Fibroblast of villous mesenchyme (primary cell): ENCODE results near the gene PUSL1. TPM values are rescaled to one million over a fixed set of nuclear protein-coding genes. Genes with fewer than 3 reads are reported as not detected.

Experiments used
- DNase-seq: peaks from one replicate; pipeline ENCODE4 v3.0.0-alpha.2; 2010; ENCODE audit warnings: low read depth
- H3K4me3 ChIP-seq: 2 replicates; pipeline ENCODE4 v1.5.1; 2011; ENCODE audit warnings: low read depth, mild to moderate bottlenecking, low read length
- small RNA-seq: library from RNA; depleted of rRNA; stranded (forward); fragments of <200 nt; gene quantifications from one replicate; pipeline ENCODE3, GENCODE V24; 2012
- total RNA-seq: library from RNA; depleted of rRNA; stranded (reverse); fragments of >200 nt; gene quantifications from 2 replicates; pipeline ENCODE4 v1.2.3, GENCODE V29; 2012
- TF ChIP-seq, protein P1 (sequence below): IDR thresholded peaks from 2 replicates; pipeline ENCODE4 v1.5.1; 2012; ENCODE audit warnings: low read depth, mild to moderate bottlenecking, low read length; ENCODE audit not compliant: insufficient read depth

Gene PUSL1
- total RNA-seq, 1 donor: 25.0 TPM

DNA sequence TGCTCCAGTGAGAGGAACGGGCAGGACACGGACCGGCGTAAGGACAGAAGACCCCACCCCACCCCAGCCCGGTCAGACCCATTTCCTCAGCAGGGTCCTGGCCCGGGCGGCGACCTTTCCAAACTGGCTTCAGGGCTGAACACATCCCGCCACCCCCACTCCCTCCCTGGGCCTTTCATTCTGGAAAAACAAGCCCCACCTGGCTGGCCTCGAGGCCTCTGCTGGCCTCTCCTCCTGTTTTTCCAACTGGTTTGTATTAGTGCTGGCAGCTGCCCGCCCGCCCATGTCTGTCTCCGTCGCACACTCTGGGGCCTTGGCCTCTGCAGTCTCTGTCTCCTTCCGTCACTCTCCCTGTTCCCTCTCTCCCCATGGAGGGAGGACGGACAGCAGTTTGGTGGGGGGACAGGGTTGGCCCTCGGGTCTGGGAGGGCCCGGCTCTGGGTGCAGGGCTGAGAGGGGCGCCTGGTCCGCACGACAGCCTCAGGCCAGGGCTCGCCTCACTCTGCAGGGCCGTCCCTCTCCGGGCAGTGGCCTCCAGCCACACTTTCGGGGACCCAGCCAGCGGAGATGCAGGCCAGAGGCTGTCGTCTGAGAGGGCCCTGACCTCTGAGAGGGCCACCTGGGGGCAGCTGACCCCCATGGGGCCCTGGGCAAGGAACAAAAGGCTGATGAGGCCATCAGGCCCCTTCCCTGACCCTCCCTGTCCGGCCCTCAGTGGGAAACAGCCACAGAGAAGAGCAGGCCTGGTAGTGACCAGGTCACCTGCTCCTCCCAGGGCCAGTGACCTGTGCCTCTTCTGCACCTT lies 51.5 kb downstream of the PUSL1 start:
- TF ChIP-seq, protein P1, sequence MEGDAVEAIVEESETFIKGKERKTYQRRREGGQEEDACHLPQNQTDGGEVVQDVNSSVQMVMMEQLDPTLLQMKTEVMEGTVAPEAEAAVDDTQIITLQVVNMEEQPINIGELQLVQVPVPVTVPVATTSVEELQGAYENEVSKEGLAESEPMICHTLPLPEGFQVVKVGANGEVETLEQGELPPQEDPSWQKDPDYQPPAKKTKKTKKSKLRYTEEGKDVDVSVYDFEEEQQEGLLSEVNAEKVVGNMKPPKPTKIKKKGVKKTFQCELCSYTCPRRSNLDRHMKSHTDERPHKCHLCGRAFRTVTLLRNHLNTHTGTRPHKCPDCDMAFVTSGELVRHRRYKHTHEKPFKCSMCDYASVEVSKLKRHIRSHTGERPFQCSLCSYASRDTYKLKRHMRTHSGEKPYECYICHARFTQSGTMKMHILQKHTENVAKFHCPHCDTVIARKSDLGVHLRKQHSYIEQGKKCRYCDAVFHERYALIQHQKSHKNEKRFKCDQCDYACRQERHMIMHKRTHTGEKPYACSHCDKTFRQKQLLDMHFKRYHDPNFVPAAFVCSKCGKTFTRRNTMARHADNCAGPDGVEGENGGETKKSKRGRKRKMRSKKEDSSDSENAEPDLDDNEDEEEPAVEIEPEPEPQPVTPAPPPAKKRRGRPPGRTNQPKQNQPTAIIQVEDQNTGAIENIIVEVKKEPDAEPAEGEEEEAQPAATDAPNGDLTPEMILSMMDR: no peak
- DNase-seq: peak; percentile 64
- peak overlapping the region; percentile 6 for H3K4me3 ChIP-seq

DNA sequence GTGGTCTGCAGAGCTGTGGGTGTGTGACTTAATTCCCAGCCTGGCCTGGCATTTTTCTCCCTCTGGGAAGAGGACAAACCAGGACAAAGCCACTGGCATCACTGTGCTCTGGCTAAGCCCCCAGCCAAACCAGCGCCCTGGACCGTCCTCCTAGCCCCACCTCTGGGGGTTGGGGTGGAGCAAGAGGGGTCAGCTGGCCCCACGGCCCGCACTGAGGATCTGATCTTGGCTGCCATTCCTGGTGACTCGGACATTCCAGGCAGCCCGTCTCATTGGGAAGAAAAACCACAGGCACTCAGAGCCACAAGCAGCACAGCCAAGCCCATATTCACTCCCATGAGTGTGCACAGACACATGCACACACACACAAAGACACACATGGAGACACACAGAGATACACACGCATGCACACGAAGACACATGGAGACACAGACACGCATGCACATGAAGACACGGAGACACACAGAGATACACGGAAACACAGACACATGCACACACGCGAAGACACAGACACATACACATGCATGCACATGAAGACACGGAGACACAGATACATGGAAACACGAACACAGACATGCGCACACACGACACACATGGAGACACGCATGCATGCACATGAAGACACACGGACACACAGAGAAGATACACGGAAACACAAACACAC lies 52.2 kb downstream of the PUSL1 start:
- TF ChIP-seq, protein P1: no peak
- DNase-seq: peak; percentile 94
- H3K4me3 ChIP-seq: no peak overlapping the region

Small RNA genes lying within 50 kb of the gene (small RNA-seq; reads per million reads assigned to genes)
- not detected for gene MIR6726

Other genes starting within 250 kb of the PUSL1 start
- gene RNF223, start 234.3 kb upstream of the PUSL1 start, total RNA-seq: not detected in 2 replicates
- gene C1orf159, start 192.5 kb upstream of the PUSL1 start, total RNA-seq: 6.5 and 7.1 TPM in 2 replicates
- not detected in 2 replicates for gene TTLL10, start 134.7 kb upstream of the PUSL1 start, total RNA-seq
- gene TNFRSF18, start 102.0 kb upstream of the PUSL1 start, total RNA-seq: not detected in 2 replicates
- gene TNFRSF4, start 94.4 kb upstream of the PUSL1 start, total RNA-seq: 0.32 and 0.43 TPM in 2 replicates
- gene SDF4, start 76.6 kb upstream of the PUSL1 start, total RNA-seq: 88.9 and 99.9 TPM in 2 replicates
- 25.0 and 30.3 TPM in 2 replicates for gene B3GALT6, start 76.4 kb upstream of the PUSL1 start, total RNA-seq
- 0.32 and 0.43 TPM in 2 replicates for gene C1QTNF12, start 61.9 kb upstream of the PUSL1 start, total RNA-seq
- 49.9 and 51.4 TPM in 2 replicates for gene UBE2J2, start 34.7 kb upstream of the PUSL1 start, total RNA-seq
- gene SCNN1D, start 28.2 kb upstream of the PUSL1 start, total RNA-seq: 0.86 and 0.97 TPM in 2 replicates
- 43.2 and 54.8 TPM in 2 replicates for gene ACAP3, start 667 bp upstream of the PUSL1 start, total RNA-seq
- gene INTS11, start 16.1 kb downstream of the PUSL1 start, total RNA-seq: 57.9 and 61.2 TPM in 2 replicates
- gene CPTP, start 16.2 kb downstream of the PUSL1 start, total RNA-seq: 11.7 and 13.2 TPM in 2 replicates
- gene TAS1R3, start 22.7 kb downstream of the PUSL1 start, total RNA-seq: under 0.01 TPM in 2 replicates
- 69.5 and 70.9 TPM in 2 replicates for gene DVL1, start 40.8 kb downstream of the PUSL1 start, total RNA-seq
- 249 and 351 TPM in 2 replicates for gene MXRA8, start 50.0 kb downstream of the PUSL1 start, total RNA-seq
- 94.1 and 116 TPM in 2 replicates for gene AURKAIP1, start 66.6 kb downstream of the PUSL1 start, total RNA-seq
- 94.7 and 130 TPM in 2 replicates for gene CCNL2, start 90.7 kb downstream of the PUSL1 start, total RNA-seq
- gene MRPL20, start 98.7 kb downstream of the PUSL1 start, total RNA-seq: 85.5 and 96.6 TPM in 2 replicates
- gene ANKRD65, start 112.7 kb downstream of the PUSL1 start, total RNA-seq: 0.43 and 1.6 TPM in 2 replicates
- 5.6 and 6.8 TPM in 2 replicates for gene VWA1, start 127.1 kb downstream of the PUSL1 start, total RNA-seq
- gene ATAD3C, start 141.1 kb downstream of the PUSL1 start, total RNA-seq: under 0.01 and 0.32 TPM in 2 replicates
- 17.3 and 20.0 TPM in 2 replicates for gene ATAD3B, start 163.2 kb downstream of the PUSL1 start, total RNA-seq
- gene ATAD3A, start 203.6 kb downstream of the PUSL1 start, total RNA-seq: 32.9 and 36.7 TPM in 2 replicates
- 2.2 and 2.3 TPM in 2 replicates for gene TMEM240, start 232.0 kb downstream of the PUSL1 start, total RNA-seq